ENCODE results near the gene DNAJB6. TPM values are rescaled to one million over a fixed set of nuclear protein-coding genes. Genes with fewer than 3 reads are reported as not detected.

The DNAJB6 gene
- total and polyA plus RNA-seq, 7 experiments from 2014 or later, result 79.8 to 219 (median 114) TPM

DNA sequence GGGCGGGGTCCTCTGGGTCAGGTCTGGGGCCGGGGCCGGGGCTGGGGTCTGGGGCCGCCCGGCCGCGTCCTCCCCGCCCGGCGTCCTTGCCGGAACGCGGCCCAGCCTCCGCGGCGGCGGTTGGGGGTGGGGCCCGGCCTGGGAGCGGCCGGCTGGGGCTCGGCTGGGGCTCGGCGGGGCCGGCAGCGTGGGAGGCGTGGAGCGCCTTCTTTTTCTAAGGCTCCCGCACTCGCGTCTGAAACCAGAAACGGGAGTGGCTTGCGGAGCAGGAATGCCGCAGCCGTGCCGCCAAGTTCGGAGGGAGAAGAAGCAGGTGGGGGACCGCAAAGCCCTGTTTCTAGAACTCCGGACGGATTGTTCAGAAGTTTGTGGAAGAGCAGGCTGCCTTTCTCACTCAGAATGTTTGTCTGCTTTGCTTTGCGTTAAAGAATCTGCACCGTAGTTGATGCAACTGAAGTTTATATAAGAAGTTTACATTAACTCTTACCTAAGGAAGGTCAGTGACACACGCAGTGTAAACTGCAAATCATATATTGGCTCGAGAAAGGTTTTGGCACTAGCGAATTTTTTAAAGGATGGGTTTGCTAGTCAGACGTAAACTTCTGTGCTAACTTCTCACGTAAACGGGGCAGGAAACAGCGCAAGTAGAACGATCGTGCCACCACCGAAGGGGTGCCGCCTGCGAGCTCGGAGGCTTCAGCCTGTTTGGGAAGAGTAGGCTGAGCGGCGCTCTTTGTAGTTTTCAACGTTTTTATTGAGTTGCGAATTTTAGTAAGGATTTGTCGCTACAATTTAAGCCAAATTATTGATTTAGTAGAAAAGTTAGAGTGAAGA, 729 bp downstream of the DNAJB6 start:
- Mint-ChIP-seq H3K4me1 (peaks cover 28 to 51% (median 41%) of the 10 kb centered on the region in 7 donors), H3K4me3 (peak overlapping the region; percentile 82 to 98 (median 94)), H3K9me3 (peaks cover 0 to 2% (median 0%) of the 10 kb centered on the region in 11 donors), H3K27ac (peak overlapping the region; percentile 91 to 98 (median 96)), H3K27me3 (peaks cover 0 to 25% (median 0%) of the 10 kb centered on the region in 5 donors), H3K36me3 (peaks cover 0 to 12% (median 7%) of the 10 kb centered on the region in 5 donors)
- Histone ChIP-seq H3K36me3 (ENCODE audit: control insufficient read depth in 2 of 3, insufficient read depth in 3 of 3, low read length in 3 of 3) (peaks cover 0 to 3% (median 0%) of the 10 kb centered on the region in 3 experiments), H3K4me1 (ENCODE audit: control insufficient read depth in 2 of 2, insufficient read depth in 2 of 2, low read length in 2 of 2) (peaks cover 24 to 27% of the 10 kb centered on the region in 2 donors), H3K9me3 (ENCODE audit: control insufficient read depth in 2 of 3, low read length in 3 of 3) (no peaks in the 10 kb centered on the region), H3K4me3 (ENCODE audit: low read length) (peak overlapping the region; percentile 91), H3K27me3 (ENCODE audit: control insufficient read depth in 2 of 2, insufficient read depth in 2 of 2, low read length in 2 of 2) (no peaks in the 10 kb centered on the region), H3K27ac (ENCODE audit: low read depth, low read length) (peak overlapping the region; percentile 83)
- POLR2A ChIA-PET, result interaction anchor here (0.9 to 1.3 kb wide), 3 partner anchors 49 to 71 kb away, joined by 3 to 5 read pairs (median 4); no protein-coding TSS in a partner anchor
- intact Hi-C loops (cut with micrococcal nuclease), result loop anchor here (1.0 to 5.0 kb wide), 6 partner anchors 49 to 697 kb away; partner anchors contain the start of genes LMBR1 (in 2 of the 2), RNF32 (in 1 of the 2) and UBE3C (in 1 of the 2)
- peak; percentile 48 for ATAC-seq
- CTCF ChIA-PET, result interaction anchor here (0.9 kb wide), 1 partner anchor 51 kb away, joined by 3 read pairs; no protein-coding TSS in a partner anchor
- DNase-seq, result peak; percentile 48 to 88 (median 72)

DNA sequence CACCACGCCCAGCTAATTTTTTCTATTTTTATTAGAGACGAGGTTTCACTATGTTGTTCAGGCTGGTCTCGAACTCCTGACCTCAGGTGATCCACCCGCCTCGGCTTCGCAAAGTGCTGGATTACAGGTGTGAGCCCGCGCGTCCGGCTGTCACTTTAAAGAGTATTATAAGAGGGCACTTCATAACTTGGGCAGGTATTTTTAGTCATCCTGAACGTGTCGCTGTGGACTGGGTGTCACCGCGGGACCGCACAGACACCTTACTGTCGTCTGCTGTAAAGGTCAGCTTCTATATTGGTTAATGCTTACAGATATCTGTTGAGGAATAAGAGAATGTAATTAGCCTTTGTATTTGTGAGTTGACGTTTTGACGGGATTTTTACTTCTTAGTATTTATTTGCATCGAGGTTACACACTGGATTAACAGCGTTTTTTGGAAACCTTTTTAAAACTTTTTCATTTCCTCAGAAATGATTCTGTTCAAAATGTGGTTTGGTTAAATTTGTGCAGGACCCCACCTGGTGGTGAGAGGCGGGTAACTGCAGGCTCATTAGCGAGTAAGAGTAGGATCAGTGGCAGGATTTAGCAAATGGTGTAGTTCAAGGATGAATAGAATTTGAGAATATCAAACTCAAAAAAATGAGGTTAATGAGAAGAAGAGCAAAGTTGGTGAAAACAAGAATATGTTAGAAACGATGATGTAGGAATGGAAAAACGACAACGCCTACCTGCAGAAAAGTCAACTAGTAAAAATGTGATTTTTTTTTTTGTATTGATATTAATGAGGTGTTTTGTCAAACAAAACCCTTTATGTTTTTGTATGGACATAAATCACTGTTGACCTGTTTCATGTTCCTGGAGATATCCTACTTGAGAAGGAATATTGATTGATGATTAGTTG, 3.2 kb downstream of the DNAJB6 start:
- ChIA-PET POLR2A (interaction anchor here (0.6 to 0.7 kb wide), 3 partner anchors 8 to 284 kb away, joined by 3 to 4 read pairs (median 3); no protein-coding TSS in a partner anchor), CTCF (interaction anchor here (0.6 to 0.9 kb wide), 4 partner anchors 27 to 91 kb away, joined by 3 to 4 read pairs (median 4); no protein-coding TSS in a partner anchor)
- Mint-ChIP-seq H3K4me1 (peaks cover 35 to 73% (median 59%) of the 10 kb centered on the region in 7 donors), H3K4me3 (peak overlapping the region; percentile 39 to 94 (median 77)), H3K9me3 (peaks cover 0 to 2% (median 0%) of the 10 kb centered on the region in 11 donors), H3K27me3 (peaks cover 0 to 10% (median 0%) of the 10 kb centered on the region in 5 donors), H3K36me3 (peaks cover 0 to 12% (median 9%) of the 10 kb centered on the region in 5 donors), H3K27ac (peak overlapping the region in 8 of 9 donors; percentile 11 to 81 (median 30))
- peaks cover 24 to 27% of the 10 kb centered on the region in 2 donors for H3K4me1 ChIP-seq (ENCODE audit: control insufficient read depth in 2 of 2, insufficient read depth in 2 of 2, low read length in 2 of 2)
- H3K36me3 ChIP-seq (ENCODE audit: control insufficient read depth in 2 of 3, insufficient read depth in 3 of 3, low read length in 3 of 3), result peaks cover 0 to 3% (median 0%) of the 10 kb centered on the region in 3 experiments
- peak overlapping the region; percentile 32 for H3K4me3 ChIP-seq (ENCODE audit: low read length)
- no peaks in the 10 kb centered on the region for H3K27me3 ChIP-seq (ENCODE audit: control insufficient read depth in 2 of 2, insufficient read depth in 2 of 2, low read length in 2 of 2)
- ATAC-seq (peak; percentile 39), DNase-seq (peak; percentile 26 to 77 (median 68))
- no peak overlapping the region for H3K27ac ChIP-seq (ENCODE audit: low read depth, low read length)
- intact Hi-C loops (cut with micrococcal nuclease), result loop anchor here (1.0 to 5.0 kb wide), 12 partner anchors 38 to 448 kb away; partner anchors contain the start of genes LMBR1 (in 1 of the 2) and NOM1 (in 1 of the 2)
- no peaks in the 10 kb centered on the region for H3K9me3 ChIP-seq (ENCODE audit: control insufficient read depth in 2 of 3, low read length in 3 of 3)

DNA sequence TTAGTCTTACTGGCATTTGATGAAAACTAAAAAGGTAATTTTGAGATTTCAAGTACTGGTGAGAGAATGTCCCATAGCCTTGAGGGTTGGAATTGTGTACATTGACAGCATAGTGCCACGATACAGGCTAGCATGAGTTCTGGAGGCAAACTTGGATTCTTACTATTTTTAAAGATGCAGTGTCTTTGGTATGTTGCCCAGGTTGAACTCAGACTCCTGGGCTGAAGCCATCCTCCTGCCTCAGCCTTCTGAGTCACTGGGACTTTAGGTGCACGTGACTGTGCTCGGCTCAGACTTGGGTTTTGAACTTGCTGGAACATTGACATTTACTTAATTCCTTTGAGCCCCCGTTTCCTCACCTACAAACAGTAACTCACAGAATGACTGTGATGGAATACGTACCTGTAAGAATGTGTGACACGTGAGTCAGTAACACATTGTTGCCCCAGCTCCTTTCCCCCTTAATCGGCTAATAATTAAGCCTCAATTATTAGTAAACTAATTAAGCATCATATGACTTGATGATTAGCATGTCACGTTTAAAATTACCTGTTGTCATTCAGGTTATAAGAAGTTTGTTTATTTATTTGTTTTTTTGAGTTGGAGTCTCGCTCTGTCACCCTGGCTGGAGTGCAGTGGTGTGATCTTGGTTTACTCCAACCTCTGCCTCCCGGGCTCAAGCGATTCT, 10.6 kb downstream of the DNAJB6 start:
- no peak for DNase-seq
- no peak for ATAC-seq
- Mint-ChIP-seq H3K4me1 (peaks cover 34 to 95% (median 69%) of the 10 kb centered on the region in 7 donors), H3K9me3 (no peaks in the 10 kb centered on the region), H3K36me3 (peaks cover 0 to 8% (median 2%) of the 10 kb centered on the region in 5 donors), H3K27me3 (no peaks in the 10 kb centered on the region), H3K27ac (no peak overlapping the region), H3K4me3 (peak overlapping the region in 8 of 10 donors; percentile 13 to 58 (median 42))
- no peak overlapping the region for H3K4me3 ChIP-seq (ENCODE audit: low read length)
- ChIA-PET CTCF (no interaction called here), POLR2A (no interaction called here)
- no peaks in the 10 kb centered on the region for H3K9me3 ChIP-seq (ENCODE audit: control insufficient read depth in 2 of 3, low read length in 3 of 3)
- peaks cover 21 to 34% of the 10 kb centered on the region in 2 donors for H3K4me1 ChIP-seq (ENCODE audit: control insufficient read depth in 2 of 2, insufficient read depth in 2 of 2, low read length in 2 of 2)
- H3K27ac ChIP-seq (ENCODE audit: low read depth, low read length), result no peak overlapping the region
- intact Hi-C loops (cut with micrococcal nuclease), result no loop called here
- no peaks in the 10 kb centered on the region for H3K27me3 ChIP-seq (ENCODE audit: control insufficient read depth in 2 of 2, insufficient read depth in 2 of 2, low read length in 2 of 2)
- peaks cover 0 to 6% (median 0%) of the 10 kb centered on the region in 3 experiments for H3K36me3 ChIP-seq (ENCODE audit: control insufficient read depth in 2 of 3, insufficient read depth in 3 of 3, low read length in 3 of 3)

DNA sequence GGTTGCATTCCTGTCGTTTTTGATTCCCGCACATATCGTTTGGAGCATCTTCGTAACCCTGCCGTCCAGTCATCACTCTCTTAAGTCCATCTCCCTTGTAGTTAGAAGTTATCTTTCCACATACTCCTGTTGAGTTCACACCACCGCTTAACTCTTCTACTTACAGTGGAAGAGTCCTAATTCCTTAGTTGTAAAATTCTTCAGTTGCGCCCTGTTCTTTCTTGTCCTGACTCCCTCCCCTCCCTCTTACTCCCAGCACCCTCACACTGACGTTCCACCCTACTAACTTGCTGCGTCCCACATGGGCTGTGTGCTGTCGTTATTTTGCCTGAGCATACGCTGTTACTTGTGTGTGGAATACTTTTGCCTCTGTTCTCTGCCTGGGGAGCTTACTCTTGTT, 11.7 kb downstream of the DNAJB6 start:
- H3K4me1 Mint-ChIP-seq, result peaks cover 45 to 95% (median 67%) of the 10 kb centered on the region in 7 donors
- H3K27me3 ChIP-seq (ENCODE audit: control insufficient read depth in 2 of 2, insufficient read depth in 2 of 2, low read length in 2 of 2), result no peaks in the 10 kb centered on the region
- H3K9me3 Mint-ChIP-seq, result no peaks in the 10 kb centered on the region
- ATAC-seq (no peak), DNase-seq (no peak)
- peaks cover 0 to 6% (median 0%) of the 10 kb centered on the region in 3 experiments for H3K36me3 ChIP-seq (ENCODE audit: control insufficient read depth in 2 of 3, insufficient read depth in 3 of 3, low read length in 3 of 3)
- no peak overlapping the region for H3K4me3 ChIP-seq (ENCODE audit: low read length)
- peaks cover 25 to 45% of the 10 kb centered on the region in 2 donors for H3K4me1 ChIP-seq (ENCODE audit: control insufficient read depth in 2 of 2, insufficient read depth in 2 of 2, low read length in 2 of 2)
- H3K36me3 Mint-ChIP-seq, result peaks cover 0 to 8% (median 2%) of the 10 kb centered on the region in 5 donors
- POLR2A ChIA-PET, result interaction anchor here (0.6 kb wide), 1 partner anchor 9 kb away, joined by 4 read pairs; no protein-coding TSS in a partner anchor
- intact Hi-C loops (cut with micrococcal nuclease), result no loop called here
- H3K27ac ChIP-seq (ENCODE audit: low read depth, low read length), result no peak overlapping the region
- no peaks in the 10 kb centered on the region for H3K9me3 ChIP-seq (ENCODE audit: control insufficient read depth in 2 of 3, low read length in 3 of 3)
- peak overlapping the region in 9 of 10 donors; percentile 4 to 71 (median 45) for H3K4me3 Mint-ChIP-seq
- no peaks in the 10 kb centered on the region for H3K27me3 Mint-ChIP-seq
- CTCF ChIA-PET, result no interaction called here
- H3K27ac Mint-ChIP-seq, result peak overlapping the region in 2 of 9 donors; percentile 9 to 78

DNA sequence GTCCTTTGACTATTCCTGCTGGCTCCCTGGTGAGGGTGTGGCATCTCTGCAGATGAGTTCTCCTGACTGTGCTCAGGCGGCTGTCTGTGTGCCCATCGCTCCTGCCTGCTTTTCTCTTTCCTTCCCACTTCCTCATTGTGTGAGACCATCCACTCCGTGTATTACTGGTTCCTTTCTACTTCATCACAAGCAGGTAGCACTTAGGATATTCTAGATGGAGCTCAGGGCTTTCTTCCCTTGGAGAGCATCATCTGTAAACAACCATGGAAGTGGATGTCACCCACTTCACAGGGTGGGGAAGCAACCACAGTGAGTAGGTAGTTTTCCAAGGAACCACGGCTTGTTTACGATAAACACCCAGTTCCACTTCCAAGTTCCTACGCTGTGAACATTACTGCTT, 15.7 kb downstream of the DNAJB6 start:
- ChIA-PET POLR2A (interaction anchor here (1.1 kb wide), 1 partner anchor 50 kb away, joined by 4 read pairs; no protein-coding TSS in a partner anchor), CTCF (no interaction called here)
- Histone ChIP-seq H3K27me3 (ENCODE audit: control insufficient read depth in 2 of 2, insufficient read depth in 2 of 2, low read length in 2 of 2) (no peaks in the 10 kb centered on the region), H3K4me1 (ENCODE audit: control insufficient read depth in 2 of 2, insufficient read depth in 2 of 2, low read length in 2 of 2) (peaks cover 43 to 50% of the 10 kb centered on the region in 2 donors), H3K36me3 (ENCODE audit: control insufficient read depth in 2 of 3, insufficient read depth in 3 of 3, low read length in 3 of 3) (peaks cover 0 to 12% (median 0%) of the 10 kb centered on the region in 3 experiments), H3K27ac (ENCODE audit: low read depth, low read length) (peak overlapping the region; percentile 6), H3K9me3 (ENCODE audit: control insufficient read depth in 2 of 3, low read length in 3 of 3) (no peaks in the 10 kb centered on the region), H3K4me3 (ENCODE audit: low read length) (peak overlapping the region; percentile 23)
- intact Hi-C loops (cut with micrococcal nuclease), result no loop called here
- Mint-ChIP-seq H3K9me3 (no peaks in the 10 kb centered on the region), H3K4me3 (peak overlapping the region; percentile 2 to 85 (median 71)), H3K4me1 (peaks cover 66 to 92% (median 80%) of the 10 kb centered on the region in 7 donors), H3K36me3 (peaks cover 0 to 12% (median 4%) of the 10 kb centered on the region in 5 donors), H3K27ac (peak overlapping the region in 6 of 9 donors; percentile 3 to 88 (median 39)), H3K27me3 (no peaks in the 10 kb centered on the region)
- ATAC-seq (peak; percentile 33), DNase-seq (no peak)

Measured in naive thymus-derived CD4-positive, alpha-beta T cell (primary cell).